ENCODE results near the gene KCNMA1. TPM values are rescaled to one million over a fixed set of nuclear protein-coding genes. Genes with fewer than 3 reads are reported as not detected.

The KCNMA1 gene
- polyA plus RNA-seq, 1 of the 3 experiments (the other 2 are of a cell fraction) = 107 TPM

GRCh38 chr10:77012812-77013500, 624.7 kb downstream of the KCNMA1 start:
- Histone ChIP-seq H3K79me2 (ENCODE audit: insufficient read depth) (no peaks in the 10 kb centered on the region), H4K20me1 (ENCODE audit: insufficient read depth) (no peaks in the 10 kb centered on the region), H3K9ac (no peak overlapping the region), H3K27ac (ENCODE audit: low read depth in 2 of 2, low read length in 1 of 2) (peak overlapping the region in 1 of 2 experiments; percentile 43; a peak in 1 of 4 replicates), H3K9me2 (no peaks in the 10 kb centered on the region), H3K4me3 (ENCODE audit: low read depth in 2 of 2, low read length in 1 of 2) (no peak overlapping the region), H3K4me1 (ENCODE audit: control insufficient read depth in 1 of 2, insufficient read depth in 2 of 2, low read depth in 1 of 2, low read length in 1 of 2) (peaks cover 0 to 12% of the 10 kb centered on the region in 2 experiments; a peak in 1 of 4 replicates), H3K27me3 (ENCODE audit: insufficient read depth) (no peaks in the 10 kb centered on the region), H3K4me2 (no peak overlapping the region), H2AFZ (ENCODE audit: low read depth) (no peak overlapping the region), H3K36me3 (replicated peaks in 1 of 2; ENCODE audit: control insufficient read depth in 1 of 2, insufficient read depth in 2 of 2, low read length in 1 of 2) (peaks cover 13 to 54% of the 10 kb centered on the region in 2 experiments), H3K9me3 (no peaks in the 10 kb centered on the region), H3F3A (replicated peaks; ENCODE audit: insufficient read depth) (peaks cover 3% of the 10 kb centered on the region)
- 51% methylated on average over 2 of the region's 2 CpGs for WGBS (ENCODE audit: low lambda C conversion rate)
- ChIA-PET POLR2A (no interaction called here), CTCF (no interaction called here)
- no peak for TF ChIP-seq FOXJ3 (CRISPR knock-in tag; IDR thresholded peaks at IDR 0.05)
- TF ChIP-seq, protein P1, sequence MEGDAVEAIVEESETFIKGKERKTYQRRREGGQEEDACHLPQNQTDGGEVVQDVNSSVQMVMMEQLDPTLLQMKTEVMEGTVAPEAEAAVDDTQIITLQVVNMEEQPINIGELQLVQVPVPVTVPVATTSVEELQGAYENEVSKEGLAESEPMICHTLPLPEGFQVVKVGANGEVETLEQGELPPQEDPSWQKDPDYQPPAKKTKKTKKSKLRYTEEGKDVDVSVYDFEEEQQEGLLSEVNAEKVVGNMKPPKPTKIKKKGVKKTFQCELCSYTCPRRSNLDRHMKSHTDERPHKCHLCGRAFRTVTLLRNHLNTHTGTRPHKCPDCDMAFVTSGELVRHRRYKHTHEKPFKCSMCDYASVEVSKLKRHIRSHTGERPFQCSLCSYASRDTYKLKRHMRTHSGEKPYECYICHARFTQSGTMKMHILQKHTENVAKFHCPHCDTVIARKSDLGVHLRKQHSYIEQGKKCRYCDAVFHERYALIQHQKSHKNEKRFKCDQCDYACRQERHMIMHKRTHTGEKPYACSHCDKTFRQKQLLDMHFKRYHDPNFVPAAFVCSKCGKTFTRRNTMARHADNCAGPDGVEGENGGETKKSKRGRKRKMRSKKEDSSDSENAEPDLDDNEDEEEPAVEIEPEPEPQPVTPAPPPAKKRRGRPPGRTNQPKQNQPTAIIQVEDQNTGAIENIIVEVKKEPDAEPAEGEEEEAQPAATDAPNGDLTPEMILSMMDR (IDR thresholded peaks at IDR 0.05) = no peak
- TF ChIP-seq USF2 (IDR thresholded peaks at IDR 0.05; ENCODE audit: borderline replicate concordance, low read depth, low read length) = no peak
- TF ChIP-seq MAX (IDR thresholded peaks at IDR 0.05; ENCODE audit: low read depth) = no peak
- DNase-seq = no peak

DNA sequence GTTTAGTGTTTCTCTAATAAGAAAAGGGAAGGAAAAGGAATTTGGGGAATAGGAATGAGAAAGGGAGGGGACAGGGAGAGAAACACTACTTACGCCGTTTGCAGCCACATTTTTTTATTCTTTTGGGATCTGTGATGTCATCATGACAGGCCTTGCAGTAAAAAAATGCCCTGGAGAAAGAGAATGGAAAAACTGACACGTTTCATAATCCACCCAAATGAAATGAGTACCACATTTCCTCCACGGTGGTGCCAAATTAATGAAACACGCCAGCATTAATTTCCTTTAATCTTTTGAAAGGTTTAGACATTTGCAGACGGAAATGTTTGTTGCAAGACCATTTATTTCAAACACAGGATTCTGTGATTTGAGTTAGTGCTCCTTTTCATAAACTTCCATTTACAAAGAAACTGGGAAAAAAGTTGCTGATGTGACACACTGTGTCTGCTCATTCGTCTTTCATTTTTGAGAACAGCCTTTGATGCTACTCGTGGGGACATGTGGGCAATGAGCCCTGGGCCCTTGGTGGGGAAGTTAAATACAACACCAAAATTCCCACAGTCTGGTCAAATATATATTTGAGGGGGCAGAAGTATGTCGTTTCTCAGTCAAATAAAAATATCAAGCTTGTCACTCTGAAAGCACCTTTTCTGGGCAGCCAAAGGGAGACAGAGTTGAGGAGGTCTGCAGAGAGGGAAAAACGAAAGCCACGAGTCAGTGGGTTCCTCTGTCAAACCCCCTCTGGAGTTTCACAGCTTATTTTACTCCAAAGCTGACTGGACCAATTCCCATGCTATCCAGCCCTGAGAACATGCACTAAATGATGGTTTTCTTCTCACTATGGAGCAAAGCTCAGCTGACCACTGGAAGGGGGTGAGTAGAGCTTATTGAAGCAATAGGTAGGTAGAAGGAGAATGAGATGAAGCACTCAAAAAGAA, 625.5 kb downstream of the KCNMA1 start:
- no peak overlapping the region for H2AFZ ChIP-seq (ENCODE audit: low read depth)
- H3K9me3 ChIP-seq = peaks cover 2% of the 10 kb centered on the region; the same call in 1 of the 2 replicates
- H3K9me2 ChIP-seq = no peaks in the 10 kb centered on the region
- WGBS (ENCODE audit: low lambda C conversion rate) = 82% methylated on average over 11 of the region's 11 CpGs
- TF ChIP-seq, protein P2, sequence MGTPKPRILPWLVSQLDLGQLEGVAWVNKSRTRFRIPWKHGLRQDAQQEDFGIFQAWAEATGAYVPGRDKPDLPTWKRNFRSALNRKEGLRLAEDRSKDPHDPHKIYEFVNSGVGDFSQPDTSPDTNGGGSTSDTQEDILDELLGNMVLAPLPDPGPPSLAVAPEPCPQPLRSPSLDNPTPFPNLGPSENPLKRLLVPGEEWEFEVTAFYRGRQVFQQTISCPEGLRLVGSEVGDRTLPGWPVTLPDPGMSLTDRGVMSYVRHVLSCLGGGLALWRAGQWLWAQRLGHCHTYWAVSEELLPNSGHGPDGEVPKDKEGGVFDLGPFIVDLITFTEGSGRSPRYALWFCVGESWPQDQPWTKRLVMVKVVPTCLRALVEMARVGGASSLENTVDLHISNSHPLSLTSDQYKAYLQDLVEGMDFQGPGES (IDR thresholded peaks at IDR 0.05; ENCODE audit: low read depth, low read length) = no peak
- H3K4me2 ChIP-seq = no peak overlapping the region
- no peaks in the 10 kb centered on the region for H3K27me3 ChIP-seq (ENCODE audit: insufficient read depth)
- no peak overlapping the region for H3K4me3 ChIP-seq (ENCODE audit: low read depth in 2 of 2, low read length in 1 of 2)
- no peak for DNase-seq
- peaks cover 0 to 12% of the 10 kb centered on the region in 2 experiments; a peak in 1 of 4 replicates for H3K4me1 ChIP-seq (ENCODE audit: control insufficient read depth in 1 of 2, insufficient read depth in 2 of 2, low read depth in 1 of 2, low read length in 1 of 2)
- POLR2A ChIA-PET = no interaction called here
- H4K20me1 ChIP-seq (ENCODE audit: insufficient read depth) = no peaks in the 10 kb centered on the region
- H3K36me3 ChIP-seq (replicated peaks in 1 of 2; ENCODE audit: control insufficient read depth in 1 of 2, insufficient read depth in 2 of 2, low read length in 1 of 2) = peaks cover 5 to 54% of the 10 kb centered on the region in 2 experiments
- peaks cover 3% of the 10 kb centered on the region for H3F3A ChIP-seq (replicated peaks; ENCODE audit: insufficient read depth)
- H3K27ac ChIP-seq (ENCODE audit: low read depth in 2 of 2, low read length in 1 of 2) = peak overlapping the region in 1 of 2 experiments; percentile 44; a peak in 2 of 4 replicates
- CTCF ChIA-PET = no interaction called here
- no peaks in the 10 kb centered on the region for H3K79me2 ChIP-seq (ENCODE audit: insufficient read depth)
- H3K9ac ChIP-seq = no peak overlapping the region

All from SK-N-SH (cell line).